ENCODE measurements around the gene ZNF283.
"Not testable (repeated sequence)": the region's sequence is repeated elsewhere in the genome, so short reads cannot be mapped to it uniquely, and the experiment has no call there.

The ZNF283 gene

DNA sequence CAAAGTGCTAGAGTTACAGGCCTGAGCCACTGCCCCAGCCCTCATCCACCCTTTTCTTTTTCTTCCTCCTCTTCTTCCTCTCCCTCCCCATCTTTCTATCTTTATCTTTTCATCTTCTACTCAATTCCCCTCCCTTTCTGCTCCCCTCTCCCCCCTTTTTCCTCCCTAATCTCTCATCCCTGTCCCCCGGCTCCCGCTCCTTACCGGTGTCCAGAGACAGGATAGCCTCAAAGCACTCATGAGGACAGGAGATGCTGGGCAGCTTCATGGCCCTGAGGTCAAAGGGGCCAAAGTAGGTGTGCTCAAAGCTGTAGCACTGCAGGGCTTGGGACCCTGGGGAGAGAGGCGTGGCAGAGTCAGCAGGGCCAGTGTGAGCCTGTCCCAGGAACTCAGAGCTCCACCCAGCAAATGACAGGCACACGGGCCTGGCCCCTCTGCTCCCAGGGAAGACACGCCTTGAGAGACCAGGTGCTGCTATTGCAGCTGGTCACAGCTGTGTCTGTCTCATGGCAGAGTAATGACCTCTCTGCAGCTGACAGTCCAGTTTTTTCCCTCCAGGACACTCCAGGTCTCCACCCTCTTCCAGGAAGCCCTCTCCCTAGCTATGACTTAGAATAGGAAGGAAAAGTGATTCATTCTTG, 27.5 kb upstream of the ZNF283 start:
- DNase-seq: no peak

DNA sequence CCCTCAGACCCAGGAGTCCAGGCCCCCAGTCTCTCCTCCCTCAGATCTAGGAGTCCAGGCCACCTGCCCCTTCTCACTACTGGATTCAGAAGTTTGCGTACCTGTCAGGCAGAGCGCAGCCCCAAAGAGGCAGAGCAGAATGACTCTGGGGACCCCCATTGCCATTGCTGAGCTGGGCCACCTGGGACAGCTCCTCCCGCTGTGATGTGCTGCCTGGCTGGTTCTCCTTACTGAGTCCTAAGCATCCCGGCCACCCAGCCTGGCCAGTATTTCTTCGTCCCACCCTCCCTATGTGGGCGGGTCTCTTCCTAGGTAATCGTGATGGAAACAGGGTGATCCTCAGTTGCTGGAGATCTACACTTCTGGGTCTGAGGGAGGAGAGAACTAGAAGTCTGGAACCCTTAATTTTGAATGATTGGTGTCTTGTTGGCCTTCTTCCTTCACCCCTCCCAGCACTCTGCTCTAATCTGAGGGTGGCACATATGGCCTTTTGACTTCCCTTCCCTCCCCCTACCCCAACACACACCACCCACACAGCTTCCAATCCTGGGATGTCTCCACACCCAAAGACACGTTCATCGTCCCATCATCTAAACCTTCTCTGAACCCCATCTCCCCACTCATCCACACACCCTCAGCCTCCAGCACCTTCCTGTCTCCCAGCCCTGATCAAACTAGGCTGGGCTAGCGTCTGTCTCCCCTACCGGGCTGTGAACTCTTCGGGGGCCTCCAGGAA, 24.7 kb upstream of the ZNF283 start, which contains the start of gene LYPD5:
LYPD5 (minus strand) TSS at position 232 of the 736 bp plus-strand sequence; CDS start at position 165, 67 bp downstream.
- DNase-seq: no peak

DNA sequence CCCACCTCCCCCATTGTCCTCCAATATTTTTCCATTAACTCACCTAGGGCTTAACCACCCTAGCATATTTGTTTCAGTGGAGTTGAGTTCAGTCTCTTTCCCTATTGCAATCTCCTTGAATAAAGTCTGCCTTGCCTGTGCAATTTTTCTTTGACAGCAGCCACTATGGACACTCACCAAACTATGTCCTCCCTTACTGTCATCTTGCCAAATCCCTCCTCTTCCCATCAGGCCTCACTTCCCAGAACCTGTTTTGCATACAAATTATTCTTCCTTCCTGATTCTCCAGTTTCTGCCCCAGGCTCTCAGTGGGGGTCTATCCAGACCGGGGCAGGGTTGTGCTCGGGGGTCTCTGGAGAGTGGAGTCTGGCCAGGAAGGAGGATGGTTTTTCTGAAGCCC, 22.7 kb upstream of the ZNF283 start:
- DNase-seq: no peak

- not testable (repeated sequence) for DNase-seq
Observed at GRCh38 chr19:43806401-43806800, 20.7 kb upstream of the ZNF283 start.

DNA sequence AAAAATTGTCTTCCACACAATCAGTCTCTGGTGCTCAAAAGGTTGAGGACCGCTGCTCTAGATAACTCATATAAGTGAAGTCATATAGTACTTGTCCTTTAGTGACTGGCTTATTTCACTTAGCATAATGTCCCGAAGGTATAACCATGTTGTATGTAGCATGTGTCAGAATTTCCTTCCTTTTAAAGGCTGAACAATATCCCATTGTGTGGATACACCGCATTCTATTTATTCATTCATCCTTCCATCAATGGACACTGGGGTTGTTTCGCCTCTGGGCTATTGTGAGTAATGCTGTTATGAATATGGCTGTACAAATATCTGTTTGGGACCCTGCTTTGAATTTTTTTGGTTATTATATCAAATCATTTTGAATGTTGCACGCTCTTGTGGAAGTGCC, 20.3 kb upstream of the ZNF283 start:
- no peak for DNase-seq

- no peak for DNase-seq
Observed at GRCh38 chr19:43807651-43808050, 19.5 kb upstream of the ZNF283 start.

DNA sequence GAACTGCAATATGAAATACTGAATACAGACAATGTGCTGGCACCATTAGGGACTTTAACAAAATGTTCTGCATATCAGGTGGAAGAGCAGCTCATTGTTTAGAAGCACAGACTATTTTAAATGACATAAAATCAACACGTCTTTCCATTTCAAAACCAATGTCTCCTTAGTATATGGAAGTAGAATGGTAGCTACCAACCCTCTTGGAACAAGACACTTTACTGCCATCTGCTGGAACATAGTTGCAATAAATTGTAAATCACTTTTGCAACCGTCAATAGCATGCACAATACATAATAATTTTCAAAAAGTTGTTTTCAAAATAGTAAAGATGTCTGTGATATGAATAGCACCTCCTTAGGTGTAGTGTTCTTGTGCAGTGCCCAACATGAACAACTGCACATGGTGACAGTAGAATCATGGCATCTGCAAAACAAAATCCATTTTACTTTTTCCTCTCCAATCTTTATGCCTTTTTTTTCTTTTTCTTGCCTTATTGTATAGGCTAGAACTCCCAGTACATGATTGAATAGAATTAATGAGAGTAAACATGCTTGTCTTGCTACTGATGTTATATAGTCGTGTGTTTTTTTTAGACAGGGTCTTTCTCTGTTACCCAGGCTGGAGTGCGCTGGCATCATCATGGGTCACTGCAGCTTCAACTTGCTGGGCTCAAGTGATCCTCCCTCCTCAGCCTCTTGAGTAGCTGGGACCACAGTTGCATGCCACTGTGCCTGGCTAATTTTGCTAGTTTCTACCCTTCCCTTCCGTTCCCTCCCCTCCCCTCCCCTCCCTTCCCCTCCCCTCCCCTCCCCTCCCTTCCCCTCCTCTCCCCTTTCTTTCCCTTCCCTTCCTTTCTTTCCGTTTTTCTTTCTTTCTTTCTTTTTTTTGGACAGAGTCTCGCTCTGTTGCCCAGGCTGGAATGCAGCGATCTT, 17.1 kb upstream of the ZNF283 start:
- no peak for DNase-seq

GRCh38 chr19:43811837-43812236, 15.3 kb upstream of the ZNF283 start:
- no peak for DNase-seq

DNA sequence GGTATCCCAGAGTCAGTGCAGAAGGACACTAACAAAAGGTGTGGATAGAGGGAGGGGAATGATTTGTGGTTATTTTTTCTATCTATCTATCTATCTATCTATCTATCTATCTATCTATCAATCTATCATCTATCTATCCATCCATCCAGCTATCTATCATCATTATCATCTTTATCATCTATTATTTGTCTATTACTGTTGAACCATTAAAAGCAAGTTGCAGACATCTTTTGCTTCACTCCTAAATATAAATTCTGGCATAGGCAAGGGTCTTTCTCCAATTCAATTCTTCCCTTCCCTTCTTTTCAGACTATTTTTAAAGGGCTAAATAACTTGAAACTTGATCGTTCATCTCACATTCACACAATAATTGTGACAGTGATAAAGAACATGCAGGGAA, 14.9 kb upstream of the ZNF283 start:
- no peak for DNase-seq

DNA sequence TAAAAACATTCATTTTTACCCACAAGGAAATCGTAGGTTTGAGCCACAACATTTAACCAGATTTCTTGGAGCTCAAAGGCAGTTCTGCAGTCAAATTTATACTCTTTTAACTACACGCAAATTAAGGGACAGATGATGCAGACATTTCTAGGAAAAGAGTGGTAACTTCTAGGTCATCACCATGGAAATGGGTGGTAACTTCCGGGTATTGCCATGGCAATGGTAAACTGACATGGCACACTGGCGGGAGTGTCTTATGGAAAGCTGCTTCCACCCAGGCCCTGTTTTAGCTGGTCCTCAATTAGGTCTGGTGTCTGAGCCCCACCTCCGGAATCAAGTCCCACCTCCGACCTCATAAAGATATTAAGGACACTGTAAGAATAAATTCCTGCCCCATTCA, 14.4 kb upstream of the ZNF283 start:
- DNase-seq: no peak

DNA sequence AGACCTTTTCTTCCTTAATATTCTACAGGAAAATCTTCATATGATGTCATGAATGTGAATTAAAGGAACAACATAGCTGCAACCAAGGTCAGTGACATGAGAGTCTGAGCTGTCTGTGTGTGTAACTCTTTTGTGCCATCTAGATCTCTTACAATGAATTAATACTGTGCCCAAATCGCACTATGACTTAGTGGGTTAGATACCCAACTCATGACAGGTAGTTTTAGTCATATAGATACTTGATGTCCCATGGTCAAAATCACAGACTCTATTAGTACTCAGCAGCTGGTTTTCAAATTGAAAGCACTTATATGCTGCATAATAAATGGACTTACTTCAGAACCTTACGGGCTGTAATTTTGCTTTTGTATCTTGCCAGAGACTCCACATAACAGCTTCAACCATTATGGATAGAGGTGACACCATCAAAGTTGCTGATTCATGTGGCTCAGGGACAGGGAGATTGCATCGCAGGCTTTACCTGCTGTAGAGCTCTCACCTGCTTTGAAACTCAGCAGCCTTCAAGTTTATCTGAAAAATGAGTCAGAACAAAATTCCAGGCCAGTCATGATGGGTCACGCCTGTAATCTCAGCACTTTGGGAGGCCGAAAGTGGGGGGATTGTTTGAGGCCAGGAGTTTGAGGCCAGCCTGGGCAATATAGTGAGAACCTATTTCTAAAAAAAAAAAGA, 12.3 kb upstream of the ZNF283 start:
- no peak for DNase-seq

GRCh38 chr19:43817454-43817853, 9.7 kb upstream of the ZNF283 start:
- not testable (repeated sequence) for DNase-seq

- DNase-seq: no peak
Observed at GRCh38 chr19:43818500-43818899, 8.6 kb upstream of the ZNF283 start.

DNA sequence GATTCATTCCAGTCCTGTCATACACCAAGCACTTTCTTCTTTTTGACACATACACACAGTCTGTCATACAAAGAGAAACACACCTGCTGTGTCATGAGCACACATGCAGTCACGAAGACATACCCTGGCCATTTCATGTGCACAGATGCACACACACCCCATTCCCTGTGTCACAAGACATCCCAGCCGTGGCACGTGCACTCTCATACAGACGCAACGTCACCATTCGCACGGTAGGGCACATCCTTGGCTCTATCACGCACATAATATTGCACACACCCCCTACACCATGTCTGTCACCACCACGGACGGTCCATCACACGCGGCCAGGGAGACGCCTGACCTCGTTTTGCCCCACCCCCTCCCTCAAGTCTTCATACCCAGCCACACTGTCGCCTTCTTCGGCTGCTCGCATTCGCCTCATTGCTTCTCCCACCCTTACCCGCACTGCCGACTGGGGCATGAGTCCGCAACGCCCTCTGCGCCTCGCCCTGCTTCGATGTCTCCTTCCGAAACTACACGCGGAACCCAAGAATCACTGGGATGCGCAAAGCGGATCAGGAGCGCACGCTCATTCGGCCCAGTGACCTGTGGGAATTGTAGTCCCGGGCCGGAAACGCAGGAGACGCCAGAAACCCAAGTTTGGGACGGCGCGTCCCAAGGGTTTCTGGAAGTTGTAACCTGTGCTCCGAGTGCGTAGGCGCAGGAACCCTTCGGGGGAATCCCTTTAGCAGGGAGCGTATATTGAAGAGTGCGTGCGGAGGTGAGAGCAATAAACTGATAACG, 6.8 kb upstream of the ZNF283 start:
- DNase-seq: no peak

DNA sequence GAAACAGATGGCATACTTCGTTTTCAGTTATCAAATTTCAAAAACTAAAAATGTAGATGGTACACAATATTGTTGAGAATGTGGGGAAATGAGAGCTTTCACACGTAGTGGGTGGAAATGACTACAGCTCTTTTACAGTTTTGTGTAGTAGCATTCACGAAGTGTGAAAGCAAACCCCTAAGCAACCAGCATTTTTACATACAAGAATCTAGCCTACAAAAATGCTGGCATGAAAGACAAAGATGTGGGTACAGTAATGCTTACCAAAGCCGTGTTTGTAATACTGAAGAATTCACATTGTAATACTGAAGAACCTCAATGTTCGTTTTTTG, 6.3 kb upstream of the ZNF283 start:
- DNase-seq: no peak

GRCh38 chr19:43823856-43824255, 3.3 kb upstream of the ZNF283 start:
- not testable (repeated sequence) for DNase-seq

GRCh38 chr19:43824572-43824971, 2.5 kb upstream of the ZNF283 start:
- DNase-seq: not testable (repeated sequence)

DNA sequence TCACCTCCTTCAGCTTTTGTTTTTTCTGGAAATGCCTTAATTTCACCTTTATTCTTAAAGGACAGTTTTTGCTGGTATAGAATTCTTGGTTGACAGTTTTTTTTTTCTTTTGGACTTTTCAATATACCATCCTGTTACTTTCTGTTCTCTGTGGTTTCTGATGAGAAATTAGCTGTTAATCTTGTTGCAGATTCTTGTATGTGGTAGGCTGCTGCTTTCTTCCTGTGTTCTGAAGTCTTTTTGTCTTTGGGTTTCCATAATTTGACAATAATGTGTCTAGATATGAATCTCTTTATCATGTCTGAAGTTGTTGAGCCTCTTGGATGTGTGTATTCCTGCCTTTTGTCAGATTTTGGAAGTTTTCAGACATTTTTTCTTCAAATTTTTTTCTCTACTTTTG, 12.0 kb downstream of the ZNF283 start:
- DNase-seq: no peak

DNA sequence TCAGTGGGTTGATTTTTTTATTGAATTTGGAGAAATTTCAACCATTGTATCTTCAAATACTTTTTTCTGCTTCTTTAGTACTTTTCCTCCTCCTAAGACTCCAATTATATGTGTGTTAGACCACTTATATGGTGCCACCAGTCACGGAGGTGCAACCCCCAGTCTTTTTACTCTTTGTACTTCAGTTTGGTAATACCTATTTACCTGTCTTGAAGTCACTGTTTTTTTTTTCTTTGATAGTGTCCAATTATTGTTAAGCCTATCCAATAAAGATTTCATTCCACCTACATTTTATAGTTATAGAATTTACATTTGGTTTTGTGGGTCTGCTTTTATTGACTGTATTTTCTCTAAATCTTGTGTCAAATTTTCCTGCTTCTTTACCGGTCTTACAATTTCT, 14.9 kb downstream of the ZNF283 start:
- DNase-seq: no peak

GRCh38 chr19:43847246-43847645, 20.1 kb downstream of the ZNF283 start:
- no peak for DNase-seq

DNA sequence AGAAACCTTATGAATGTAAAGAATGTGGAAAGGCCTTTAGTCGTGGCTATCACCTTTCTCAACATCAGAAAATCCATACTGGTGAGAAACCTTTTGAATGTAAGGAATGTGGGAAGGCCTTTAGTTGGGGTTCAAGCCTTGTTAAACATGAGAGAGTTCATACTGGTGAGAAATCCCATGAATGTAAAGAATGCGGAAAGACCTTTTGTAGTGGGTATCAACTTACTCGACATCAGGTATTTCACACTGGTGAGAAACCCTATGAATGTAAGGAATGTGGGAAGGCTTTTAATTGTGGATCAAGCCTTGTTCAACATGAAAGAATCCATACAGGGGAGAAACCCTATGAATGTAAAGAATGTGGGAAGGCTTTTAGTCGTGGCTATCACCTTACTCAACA, 20.8 kb downstream of the ZNF283 start:
- no peak for DNase-seq

DNA sequence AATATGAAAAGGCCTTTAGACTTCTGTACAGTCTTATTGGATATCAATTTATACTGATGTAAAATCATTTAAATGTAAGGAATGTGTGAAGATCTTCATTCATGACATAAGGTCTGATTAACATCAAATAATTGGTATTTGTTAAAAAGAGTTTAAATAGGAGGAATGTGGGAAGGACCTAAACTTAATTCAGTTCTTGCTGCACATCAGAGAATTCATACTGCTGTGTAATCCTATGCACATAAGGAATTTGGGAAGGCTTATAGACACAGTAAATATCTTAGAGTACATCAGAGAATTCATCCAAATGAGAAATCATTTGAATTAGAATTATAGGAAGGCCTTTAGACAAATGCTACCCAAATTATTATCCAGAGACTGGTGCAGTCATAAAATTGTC, 21.7 kb downstream of the ZNF283 start:
- DNase-seq: no peak

All from T-helper 9 cell (primary cell).